HepG2 (cell line): ENCODE results near the gene CD40. TPM values are rescaled to one million over a fixed set of nuclear protein-coding genes. Genes with fewer than 3 reads are reported as not detected.
A peak's percentile ranks its signal among the peaks of the same experiment; 100 is the strongest.

Experiments
- CBX5 ChIP-seq: sonication (generic); formaldehyde crosslinking; IDR thresholded peaks from 2 replicates; pipeline ENCODE4 v1.4.0; 2020; ENCODE audit warnings: missing genetic modification reagents, borderline replicate concordance
- HDAC1 ChIP-seq: sonication (generic); formaldehyde crosslinking; IDR thresholded peaks from 2 replicates; pipeline ENCODE4 v1.5.1; 2020; ENCODE audit warnings: mild to moderate bottlenecking, missing genetic modification reagents
- KLF16 ChIP-seq, 2 experiments: sonication (generic) in 1 of 2; formaldehyde crosslinking in 1 of 2; IDR thresholded peaks; 2 replicates each; pipeline versions ENCODE4 v1.6.1 to v1.8.0; 2016 to 2023; ENCODE audit warnings: missing genetic modification reagents in 2 of 2, missing compliant biosample characterization in 1 of 2
- MEF2D ChIP-seq: sonication (generic); formaldehyde crosslinking; IDR thresholded peaks from 2 replicates; pipeline ENCODE4 v1.5.1; 2020; ENCODE audit warnings: mild to moderate bottlenecking, missing genetic modification reagents
- MZF1 ChIP-seq: sonication (generic); formaldehyde crosslinking; IDR thresholded peaks from 2 replicates; pipeline ENCODE4 v1.8.1; 2023; ENCODE audit warnings: mild to moderate bottlenecking, missing genetic modification reagents, borderline replicate concordance
- NFE2L2 ChIP-seq: fragments of 150-350 bp; IDR thresholded peaks from 2 replicates; pipeline ENCODE4 v1.6.1; 2014; ENCODE audit warnings: low read length
- NFYC ChIP-seq: IDR thresholded peaks from 2 replicates; pipeline ENCODE4 v1.6.1; 2016; ENCODE audit warnings: missing genetic modification reagents, missing compliant biosample characterization
- PAXIP1 ChIP-seq: sonication (generic); formaldehyde crosslinking; conservative IDR thresholded peaks from 2 replicates; pipeline ENCODE4 v1.4.0; 2020; ENCODE audit warnings: mild to moderate bottlenecking, missing genetic modification reagents, moderate library complexity
- ZBTB7B ChIP-seq: sonication (generic); formaldehyde crosslinking; IDR thresholded peaks from 2 replicates; pipeline ENCODE4 v1.4.0; 2020; ENCODE audit warnings: missing genetic modification reagents
- ZNF12 ChIP-seq: sonication (generic); formaldehyde crosslinking; IDR thresholded peaks from 2 replicates; pipeline ENCODE4 v1.5.0; 2020; ENCODE audit warnings: missing genetic modification reagents
- ZNF317 ChIP-seq: sonication (generic); formaldehyde crosslinking; IDR thresholded peaks from 2 replicates; pipeline ENCODE4 v1.5.0; 2020; ENCODE audit warnings: mild to moderate bottlenecking, missing genetic modification reagents
- ZNF407 ChIP-seq: sonication (generic); formaldehyde crosslinking; IDR thresholded peaks from one replicate; pipeline ENCODE4 v1.5.1; 2020; ENCODE audit warnings: mild to moderate bottlenecking, missing genetic modification reagents; ENCODE audit errors: not compliant biosample characterization
- ZNF747 ChIP-seq: sonication (generic); formaldehyde crosslinking; IDR thresholded peaks from 2 replicates; pipeline ENCODE4 v1.8.1; 2023; ENCODE audit warnings: missing genetic modification reagents, mild to moderate bottlenecking, borderline replicate concordance
- ZNF761 ChIP-seq: sonication (generic); formaldehyde crosslinking; conservative IDR thresholded peaks from 2 replicates; pipeline ENCODE4 v1.4.0; 2020; ENCODE audit warnings: mild to moderate bottlenecking, missing genetic modification reagents
- polyA plus RNA-seq, 8 experiments: library from polyadenylated mRNA; depleted of rRNA in 3 of 8; stranded (reverse) in 7 of 8; unstranded in 1 of 8; fragments of >200 nt; fragmentation: Illumina TruSeq in 4 of 8; extraction: Trizol in 4 of 8; gene quantifications; 2 replicates each; pipeline versions ENCODE4 v1.2.1 to v1.2.3, GENCODE V29; 2011 to 2016; ENCODE audit warnings: low read depth in 4 of 8, missing spikeins in 1 of 8, mixed read lengths in 1 of 8; ENCODE audit not compliant: insufficient read depth in 1 of 8
- total RNA-seq, 5 experiments: library from RNA; depleted of rRNA; stranded (reverse); fragments of >200 nt; fragmentation: Illumina TruSeq; extraction: Trizol; gene quantifications; 2 replicates each; pipeline ENCODE4 v1.2.3, GENCODE V29; 2016; ENCODE audit warnings: low read depth in 1 of 5

The CD40 gene
- total and polyA plus RNA-seq, 2 of the 13 experiments (the other 11 are each of a cell fraction or from before 2014, with no cell fraction given) = 4.6 to 13.4 TPM

DNA sequence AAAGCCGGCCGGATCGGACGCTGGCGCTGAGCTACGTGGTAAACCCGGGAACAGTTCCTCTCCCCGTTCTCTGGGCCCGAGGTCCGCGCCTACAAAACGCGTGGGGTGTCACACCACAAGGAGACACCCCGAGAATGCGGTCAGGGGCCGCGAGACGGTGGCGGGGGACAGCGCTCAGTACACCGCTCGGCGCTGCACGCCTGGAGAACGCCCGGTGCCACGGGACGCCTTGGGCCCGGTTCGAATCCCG lies 29.0 kb upstream of the CD40 start (continued):
- no peak for TF ChIP-seq ZNF407 (CRISPR knock-in tag)
- TF ChIP-seq ZBTB7B (CRISPR knock-in tag) = no peak; the same call in 1 of the 2 replicates
- no peak for TF ChIP-seq KLF16 (CRISPR knock-in tag; IDR thresholded peaks at IDR 0.05)
- TF ChIP-seq HDAC1 (CRISPR knock-in tag) = peak; percentile 76
- no peak for TF ChIP-seq PAXIP1 (CRISPR knock-in tag)
- peak; percentile 68 for TF ChIP-seq ZNF317 (CRISPR knock-in tag)
- TF ChIP-seq MEF2D = peak; percentile 75; the same call in 1 of the 2 replicates
- TF ChIP-seq ZNF12 (CRISPR knock-in tag) = peak; percentile 19; the same call in 1 of the 2 replicates
- TF ChIP-seq MZF1 = peak; percentile 95; the same call in 1 of the 2 replicates
- 0 out of 2 replicates have a peak, but pooled peaks have one; percentile 84 for TF ChIP-seq ZNF761 (CRISPR knock-in tag)
- 0 out of 2 replicates have a peak, but pooled peaks have one; percentile 3 for TF ChIP-seq NFE2L2
- TF ChIP-seq NFYC = no peak
- peak; percentile 79; the same call in 1 of the 2 replicates for TF ChIP-seq ZNF747
- TF ChIP-seq CBX5 = peak; percentile 58; the same call in 1 of the 2 replicates
